Caco-2 (cell line): Measurements from ENCODE around the gene ADAMTSL1. TPM values are rescaled to one million over a fixed set of nuclear protein-coding genes. Genes with fewer than 3 reads are reported as not detected.

Experiments
- BruUV-seq: library from RNA; stranded (reverse); fragments of 400-500 nt; replicated peaks from 2 replicates; lab custom pipeline; 2021; lab: Mats Ljungman, UMichigan
- CTCF ChIA-PET: fragments of 300-600 bp; sonication (Branson Sonifier 250); formaldehyde crosslinking; loops from one replicate; lab custom pipeline; 2022; ENCODE audit warnings: antibody characterized with exemption; lab: Charles Lee
- POLR2A ChIA-PET: fragments of 300-600 bp; sonication (Branson Sonifier 250); formaldehyde crosslinking; loops from one replicate; lab custom pipeline; 2022; ENCODE audit warnings: antibody characterized with exemption; lab: Charles Lee
- DNase-seq, 2 experiments: peaks; one replicate each; pipeline versions ENCODE4 v3.0.0 to v3.0.0-alpha.2; 2020 to 2022
- H3K27me3 ChIP-seq: replicated peaks from 2 replicates; pipeline ENCODE4 v1.6.0; 2011; ENCODE audit warnings: low read length; ENCODE audit not compliant: control insufficient read depth, insufficient read depth
- H3K36me3 ChIP-seq: 2 replicates; pipeline ENCODE4 v1.5.1; 2011; ENCODE audit warnings: low read length; ENCODE audit not compliant: control insufficient read depth, insufficient read depth
- H3K4me1 ChIP-seq: fragments of 250-450 bp; sonication (Bioruptor Pico); 2 replicates; pipeline ENCODE4 v1.5.1; 2020; ENCODE audit warnings: mild to moderate bottlenecking
- H3K4me3 ChIP-seq: 2 replicates; pipeline ENCODE4 v1.5.1; 2011; ENCODE audit warnings: low read depth, mild to moderate bottlenecking, control low read depth, low read length
- H3K9me3 ChIP-seq: fragments of 250-450 bp; sonication (Bioruptor Pico); 2 replicates; pipeline ENCODE4 v1.5.1; 2020; ENCODE audit warnings: mild to moderate bottlenecking, moderate library complexity
- H3K27ac Mint-ChIP-seq: one replicate; pipeline ENCODE4 v1.8.0; 2022; ENCODE audit warnings: mixed read lengths; ENCODE audit not compliant: unreplicated experiment
- H3K27me3 Mint-ChIP-seq: one replicate; pipeline ENCODE4 v1.8.0; 2022; ENCODE audit warnings: mixed read lengths; ENCODE audit not compliant: insufficient read depth, unreplicated experiment
- H3K36me3 Mint-ChIP-seq: one replicate; pipeline ENCODE4 v1.8.0; 2022; ENCODE audit warnings: mild to moderate bottlenecking, mixed read lengths; ENCODE audit not compliant: insufficient read depth, unreplicated experiment
- H3K4me1 Mint-ChIP-seq: one replicate; pipeline ENCODE4 v1.8.0; 2022; ENCODE audit warnings: low read depth, mixed read lengths; ENCODE audit not compliant: unreplicated experiment
- H3K4me3 Mint-ChIP-seq: one replicate; pipeline ENCODE4 v1.8.0; 2022; ENCODE audit warnings: mild to moderate bottlenecking, moderate library complexity, mixed read lengths; ENCODE audit not compliant: unreplicated experiment
- H3K9me3 Mint-ChIP-seq: one replicate; pipeline ENCODE4 v1.8.0; 2022; ENCODE audit warnings: mixed read lengths; ENCODE audit not compliant: unreplicated experiment
- intact Hi-C: fragments of 100-400 bp; cut with micrococcal nuclease; formaldehyde crosslinking; loops from one replicate; pipeline ENCODE4 v1.10.0; 2022; ENCODE audit not compliant: unreplicated experiment
- total RNA-seq: library from RNA; stranded (reverse); gene quantifications from 2 replicates; pipeline ENCODE4 v1.2.3, GENCODE V29; 2022
- TF ChIP-seq, protein P1 (sequence below), 2 experiments: fragments of 200-600 bp in 1 of 2; IDR thresholded peaks; 1 replicate in 1 of 2; 2 replicates in 1 of 2; pipeline versions ENCODE4 v1.5.1 to v1.8.0; 2011 to 2022; ENCODE audit warnings: antibody characterized with exemption in 1 of 2, control low read depth in 1 of 2, inconsistent platforms in 1 of 2, low read depth in 1 of 2, low read length in 1 of 2, mild to moderate bottlenecking in 1 of 2, moderate library complexity in 1 of 2; ENCODE audit not compliant: insufficient read depth in 1 of 2, severe bottlenecking in 1 of 2, unreplicated experiment in 1 of 2

The ADAMTSL1 gene
- total RNA-seq, 1 experiment from 2014 or later: not detected

DNA sequence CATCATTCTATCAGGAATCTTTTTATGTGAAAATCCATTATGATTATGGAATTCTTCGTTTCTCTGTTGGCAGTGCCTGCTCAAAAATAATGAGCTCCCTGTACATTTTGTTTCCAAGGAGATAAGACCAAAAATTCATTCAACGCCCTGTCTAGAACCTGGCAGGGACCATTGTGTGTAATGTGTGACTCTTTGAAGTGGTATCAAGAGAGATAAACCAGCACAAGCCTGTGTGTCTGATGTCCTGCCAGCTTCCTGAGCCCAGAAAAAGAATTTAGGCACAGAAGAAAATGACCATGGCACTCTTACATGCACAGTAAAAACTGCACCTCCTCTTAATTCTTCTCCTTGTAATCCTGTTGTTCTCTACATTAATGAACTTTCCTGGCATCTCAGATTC is 381.7 kb downstream of the ADAMTSL1 start:
- Mint-ChIP-seq H3K9me3 (no peaks in the 10 kb centered on the region), H3K36me3 (no peaks in the 10 kb centered on the region), H3K4me3 (no peak overlapping the region), H3K4me1 (no peaks in the 10 kb centered on the region), H3K27ac (no peak overlapping the region), H3K27me3 (peaks cover 14% of the 10 kb centered on the region)
- ChIA-PET POLR2A (no interaction called here), CTCF (no interaction called here)
- no peaks in the 10 kb centered on the region for H3K4me1 ChIP-seq
- intact Hi-C loops: loop anchor here (5.0 kb wide), 1 partner anchor 707 kb away; no protein-coding TSS in a partner anchor
- DNase-seq: no peak
- no peak overlapping the region for H3K4me3 ChIP-seq
- H3K36me3 ChIP-seq: no peaks in the 10 kb centered on the region
- no TSS peak for BruUV-seq
- TF ChIP-seq, protein P1, sequence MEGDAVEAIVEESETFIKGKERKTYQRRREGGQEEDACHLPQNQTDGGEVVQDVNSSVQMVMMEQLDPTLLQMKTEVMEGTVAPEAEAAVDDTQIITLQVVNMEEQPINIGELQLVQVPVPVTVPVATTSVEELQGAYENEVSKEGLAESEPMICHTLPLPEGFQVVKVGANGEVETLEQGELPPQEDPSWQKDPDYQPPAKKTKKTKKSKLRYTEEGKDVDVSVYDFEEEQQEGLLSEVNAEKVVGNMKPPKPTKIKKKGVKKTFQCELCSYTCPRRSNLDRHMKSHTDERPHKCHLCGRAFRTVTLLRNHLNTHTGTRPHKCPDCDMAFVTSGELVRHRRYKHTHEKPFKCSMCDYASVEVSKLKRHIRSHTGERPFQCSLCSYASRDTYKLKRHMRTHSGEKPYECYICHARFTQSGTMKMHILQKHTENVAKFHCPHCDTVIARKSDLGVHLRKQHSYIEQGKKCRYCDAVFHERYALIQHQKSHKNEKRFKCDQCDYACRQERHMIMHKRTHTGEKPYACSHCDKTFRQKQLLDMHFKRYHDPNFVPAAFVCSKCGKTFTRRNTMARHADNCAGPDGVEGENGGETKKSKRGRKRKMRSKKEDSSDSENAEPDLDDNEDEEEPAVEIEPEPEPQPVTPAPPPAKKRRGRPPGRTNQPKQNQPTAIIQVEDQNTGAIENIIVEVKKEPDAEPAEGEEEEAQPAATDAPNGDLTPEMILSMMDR (IDR thresholded peaks at IDR 0.05; ENCODE audit: insufficient read depth in 1 of 2, low read depth in 1 of 2, low read length in 1 of 2, severe bottlenecking in 1 of 2, unreplicated experiment in 1 of 2): no peak
- no peaks in the 10 kb centered on the region for H3K27me3 ChIP-seq
- H3K9me3 ChIP-seq: no peaks in the 10 kb centered on the region

DNA sequence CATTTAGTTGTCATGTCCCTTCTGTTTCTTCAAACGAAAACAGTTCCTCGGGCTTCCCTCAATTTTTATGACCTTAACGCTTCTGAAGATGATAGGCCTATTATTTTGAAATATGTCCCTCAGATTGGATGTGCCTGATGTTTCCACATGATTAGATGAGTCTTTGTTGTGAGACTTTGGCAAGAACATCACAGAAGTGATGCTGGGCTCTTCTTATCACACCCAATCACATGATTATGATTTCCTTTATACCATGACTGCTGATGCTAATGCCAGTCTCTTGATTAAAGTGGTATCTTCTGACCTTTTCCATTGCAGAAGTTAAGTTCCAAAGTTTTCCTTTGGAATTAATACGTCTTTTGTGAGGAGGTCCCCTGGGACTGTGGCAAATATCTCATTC is 383.4 kb downstream of the ADAMTSL1 start:
- H3K36me3 Mint-ChIP-seq: no peaks in the 10 kb centered on the region
- Histone ChIP-seq H3K4me3 (no peak overlapping the region), H3K4me1 (no peaks in the 10 kb centered on the region), H3K27me3 (no peaks in the 10 kb centered on the region), H3K9me3 (no peaks in the 10 kb centered on the region), H3K36me3 (no peaks in the 10 kb centered on the region)
- TF ChIP-seq, protein P1 (IDR thresholded peaks at IDR 0.05; ENCODE audit: insufficient read depth in 1 of 2, low read depth in 1 of 2, low read length in 1 of 2, severe bottlenecking in 1 of 2, unreplicated experiment in 1 of 2): no peak
- CTCF ChIA-PET: no interaction called here
- no peak for DNase-seq
- H3K27ac Mint-ChIP-seq: no peak overlapping the region
- no TSS peak for BruUV-seq
- peaks cover 9% of the 10 kb centered on the region for H3K27me3 Mint-ChIP-seq
- H3K4me1 Mint-ChIP-seq: no peaks in the 10 kb centered on the region
- H3K9me3 Mint-ChIP-seq: no peaks in the 10 kb centered on the region
- POLR2A ChIA-PET: no interaction called here
- H3K4me3 Mint-ChIP-seq: no peak overlapping the region
- intact Hi-C loops: loop anchor here (5.0 kb wide), 1 partner anchor 705 kb away; no protein-coding TSS in a partner anchor

DNA sequence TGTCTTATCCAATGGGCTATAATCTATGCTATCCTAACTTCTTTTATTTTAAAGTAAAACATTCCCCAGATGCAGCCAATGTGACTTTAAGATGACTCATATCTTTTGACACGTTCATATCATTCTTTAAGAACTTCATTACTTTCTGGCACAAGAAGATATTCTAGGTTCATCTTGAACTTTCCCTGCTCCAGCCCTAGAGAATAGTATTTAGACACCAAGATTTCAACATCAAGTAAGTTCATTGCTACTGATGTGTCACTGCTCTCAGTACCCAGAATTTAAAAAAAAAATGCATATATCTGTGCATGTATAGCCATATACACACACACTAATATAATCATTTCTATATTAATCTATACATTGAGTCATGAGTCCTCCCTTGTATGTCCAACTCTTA is 383.8 kb downstream of the ADAMTSL1 start:
- intact Hi-C loops: loop anchor here (5.0 kb wide), 1 partner anchor 705 kb away; no protein-coding TSS in a partner anchor
- Histone ChIP-seq H3K36me3 (no peaks in the 10 kb centered on the region), H3K27me3 (no peaks in the 10 kb centered on the region), H3K4me1 (no peaks in the 10 kb centered on the region), H3K9me3 (no peaks in the 10 kb centered on the region), H3K4me3 (no peak overlapping the region)
- Mint-ChIP-seq H3K27ac (no peak overlapping the region), H3K9me3 (no peaks in the 10 kb centered on the region), H3K4me1 (no peaks in the 10 kb centered on the region), H3K36me3 (no peaks in the 10 kb centered on the region), H3K4me3 (no peak overlapping the region), H3K27me3 (peaks cover 9% of the 10 kb centered on the region)
- BruUV-seq: no TSS peak
- POLR2A ChIA-PET: no interaction called here
- no peak for DNase-seq
- CTCF ChIA-PET: no interaction called here
- TF ChIP-seq, protein P1 (IDR thresholded peaks at IDR 0.05; ENCODE audit: insufficient read depth in 1 of 2, low read depth in 1 of 2, low read length in 1 of 2, severe bottlenecking in 1 of 2, unreplicated experiment in 1 of 2): no peak
